A673 (cell line): ENCODE measurements around the gene SOX5. TPM values are rescaled to one million over a fixed set of nuclear protein-coding genes. Genes with fewer than 3 reads are reported as not detected.

Experiments
- BruUV-seq: library from RNA; stranded (reverse); fragments of 400-500 nt; replicated peaks from 2 replicates; lab custom pipeline; 2021; lab: Mats Ljungman, UMichigan
- CTCF ChIA-PET: fragments of 300-600 bp; sonication (Branson Sonifier 250); formaldehyde crosslinking; loops from one replicate; lab custom pipeline; 2022; ENCODE audit warnings: antibody characterized with exemption; lab: Charles Lee
- POLR2A ChIA-PET: fragments of 300-600 bp; sonication (Branson Sonifier 250); formaldehyde crosslinking; loops from one replicate; lab custom pipeline; 2022; ENCODE audit warnings: antibody characterized with exemption; ENCODE audit not compliant: low non-redundant PET; lab: Charles Lee
- DNase-seq: peaks from one replicate; pipeline ENCODE4 v3.0.0-alpha.2; 2015; ENCODE audit warnings: low spot score
- H3K27ac ChIP-seq: fragments of 200-600 bp; sonication (generic); 2 replicates; pipeline ENCODE4 v1.5.1; 2016; ENCODE audit warnings: mixed run types, low read depth, mild to moderate bottlenecking, mixed read lengths, antibody characterized with exemption, low read length; ENCODE audit not compliant: poor library complexity, severe bottlenecking
- H3K27me3 ChIP-seq: fragments of 200-600 bp; sonication (generic); replicated peaks from 2 replicates; pipeline ENCODE4 v1.6.1; 2017; ENCODE audit warnings: mixed run types, low read depth, mild to moderate bottlenecking, mixed read lengths, antibody characterized with exemption, low read length; ENCODE audit not compliant: insufficient read depth, poor library complexity
- H3K36me3 ChIP-seq: fragments of 200-600 bp; sonication (generic); 2 replicates; pipeline ENCODE4 v1.6.1; 2016; ENCODE audit warnings: mixed run types, mild to moderate bottlenecking, mixed read lengths, antibody characterized with exemption, low read length; ENCODE audit not compliant: insufficient read depth, poor library complexity, severe bottlenecking
- H3K4me1 ChIP-seq: fragments of 200-600 bp; sonication (generic); 2 replicates; pipeline ENCODE4 v1.6.1; 2017; ENCODE audit warnings: mixed run types, mild to moderate bottlenecking, mixed read lengths, antibody characterized with exemption, low read length; ENCODE audit not compliant: insufficient read depth, poor library complexity, severe bottlenecking
- H3K4me3 ChIP-seq: fragments of 200-600 bp; sonication (generic); 2 replicates; pipeline ENCODE4 v1.5.1; 2016; ENCODE audit warnings: low read depth, mixed run types, mild to moderate bottlenecking, mixed read lengths, low read length; ENCODE audit not compliant: poor library complexity, severe bottlenecking
- H3K9me3 ChIP-seq: fragments of 200-600 bp; sonication (generic); 2 replicates; pipeline ENCODE4 v1.6.1; 2016; ENCODE audit warnings: mixed run types, low read depth, mild to moderate bottlenecking, mixed read lengths, antibody characterized with exemption, low read length; ENCODE audit not compliant: poor library complexity, severe bottlenecking
- CTCF ChIP-seq: fragments of 300-800, 200-600 bp; sonication (generic); conservative IDR thresholded peaks from 2 replicates; pipeline ENCODE4 v1.5.1; 2017; ENCODE audit warnings: low read depth, mild to moderate bottlenecking, antibody characterized with exemption, low read length, moderate library complexity, mixed read lengths
- EZH2 ChIP-seq: fragments of 200-600 bp; sonication (generic); IDR thresholded peaks from 2 replicates; pipeline ENCODE4 v1.6.1; 2017; ENCODE audit warnings: borderline replicate concordance, low read depth, mild to moderate bottlenecking, mixed read lengths, antibody characterized with exemption, low read length; ENCODE audit not compliant: poor library complexity, severe bottlenecking
- intact Hi-C: fragments of 100-400 bp; cut with micrococcal nuclease; formaldehyde crosslinking; loops from one replicate; pipeline ENCODE4 v1.10.0; 2022; ENCODE audit not compliant: unreplicated experiment
- total RNA-seq: library from RNA; stranded (reverse); gene quantifications from 2 replicates; pipeline ENCODE4 v1.2.3, GENCODE V29; 2021

Gene SOX5
- total RNA-seq, 1 experiment from 2014 or later: 11.9 TPM

- no peak for DNase-seq
- Histone ChIP-seq H3K27me3 (no peaks in the 10 kb centered on the region), H3K36me3 (no peaks in the 10 kb centered on the region), H3K4me1 (peaks cover 5% of the 10 kb centered on the region), H3K4me3 (no peak overlapping the region), H3K9me3 (no peaks in the 10 kb centered on the region), H3K27ac (no peak overlapping the region)
- no peak for TF ChIP-seq EZH2
- no peak for TF ChIP-seq CTCF
- no TSS peak for BruUV-seq
- intact Hi-C loops: no loop called here
- POLR2A ChIA-PET: no interaction called here
- CTCF ChIA-PET: no interaction called here
Observed at GRCh38 chr12:23851602-23852001, 97.9 kb downstream of the SOX5 start.

- no TSS peak for BruUV-seq
- Histone ChIP-seq H3K27ac (no peak overlapping the region), H3K36me3 (no peaks in the 10 kb centered on the region), H3K27me3 (no peaks in the 10 kb centered on the region), H3K4me1 (peaks cover 5% of the 10 kb centered on the region), H3K9me3 (no peaks in the 10 kb centered on the region), H3K4me3 (no peak overlapping the region)
- intact Hi-C loops: no loop called here
- TF ChIP-seq CTCF (no peak), EZH2 (no peak)
- POLR2A ChIA-PET: no interaction called here
- DNase-seq: no peak
- CTCF ChIA-PET: no interaction called here
Observed at GRCh38 chr12:23847857-23848256, 101.6 kb downstream of the SOX5 start.

GRCh38 chr12:23843958-23844357 is 105.5 kb downstream of the SOX5 start:
- Histone ChIP-seq H3K4me3 (no peak overlapping the region), H3K27me3 (no peaks in the 10 kb centered on the region), H3K9me3 (no peaks in the 10 kb centered on the region), H3K4me1 (peaks cover 5% of the 10 kb centered on the region), H3K36me3 (no peaks in the 10 kb centered on the region), H3K27ac (no peak overlapping the region)
- intact Hi-C loops: no loop called here
- no TSS peak for BruUV-seq
- TF ChIP-seq EZH2 (no peak), CTCF (no peak)
- no peak for DNase-seq
- ChIA-PET CTCF (no interaction called here), POLR2A (no interaction called here)
